ENCODE measurements around the gene VWC2L.

- TF ChIP-seq CTCF (IDR thresholded peaks at IDR 0.05) (no peak), POLR2A (IDR thresholded peaks at IDR 0.05) (no peak), EP300 (IDR thresholded peaks at IDR 0.05) (no peak)
Measured at GRCh38 chr2:214587442-214587841, 176.6 kb downstream of the VWC2L start.

Measured in ovary (tissue), 3 donors.